ENCODE measurements around the gene DDX1.
"Not testable (repeated sequence)": the region's sequence is repeated elsewhere in the genome, so short reads cannot be mapped to it uniquely, and the experiment has no call there.

DDX1 gene

GRCh38 chr2:15678909-15679308 lies 87.2 kb downstream of the DDX1 start:
- no peak for FAIRE-seq

GRCh38 chr2:15679386-15679924 lies 87.8 kb downstream of the DDX1 start:
- FAIRE-seq, result no peak

- FAIRE-seq, result not testable (repeated sequence)
These were observed 88.5 kb downstream of the DDX1 start for GRCh38 chr2:15680132-15680531.
